ENCODE data around the gene KARS1.

KARS1 gene

DNA sequence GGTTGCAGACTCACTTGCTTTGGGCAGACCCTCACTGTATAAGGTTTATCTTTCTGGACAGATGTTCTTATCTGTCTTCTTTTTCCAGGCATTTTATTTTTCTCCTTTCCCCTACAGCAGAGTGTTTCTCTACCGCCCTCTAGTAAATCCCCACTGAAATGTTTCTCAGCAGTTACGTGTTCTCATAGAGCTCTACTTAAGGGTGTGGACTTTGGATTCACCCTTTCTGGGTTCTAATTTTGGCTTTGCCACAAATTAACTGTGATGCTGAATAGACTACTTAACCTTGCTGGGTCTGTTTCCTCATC, 26.3 kb downstream of the KARS1 start:
- H3K27me3 ChIP-seq (ENCODE audit: control insufficient read depth in 1 of 2, insufficient read depth in 1 of 2, low read length in 2 of 2), result no peaks in the 10 kb centered on the region
- H3K18ac ChIP-seq (ENCODE audit: low read depth in 1 of 2, low read length in 2 of 2), result no peak overlapping the region
- no peak overlapping the region for H2AK5ac ChIP-seq (ENCODE audit: low read length, severe bottlenecking)
- H4K91ac ChIP-seq (ENCODE audit: low read length), result no peak overlapping the region
- WGBS, result 0% methylated on average over 1 of the region's 2 CpGs
- peaks cover 17% of the 10 kb centered on the region for H3K79me1 ChIP-seq (replicated peaks; ENCODE audit: low read length, poor library complexity, severe bottlenecking)
- no peak overlapping the region for H3K27ac ChIP-seq (ENCODE audit: low read length, poor library complexity, severe bottlenecking)
- no peak overlapping the region for H2BK15ac ChIP-seq (ENCODE audit: low read depth, poor library complexity, severe bottlenecking)
- H3K14ac ChIP-seq (ENCODE audit: low read length in 2 of 2), result no peak overlapping the region
- no peak overlapping the region for H2BK12ac ChIP-seq (ENCODE audit: low read length in 2 of 2)
- no peaks in the 10 kb centered on the region for H3K9me3 ChIP-seq (ENCODE audit: control insufficient read depth, low read length)
- H3K9ac ChIP-seq (ENCODE audit: low read length), result peak overlapping the region; percentile 95
- H3K4me2 ChIP-seq (ENCODE audit: low read length, poor library complexity, severe bottlenecking), result no peak overlapping the region
- no peak overlapping the region for H3K23ac ChIP-seq (ENCODE audit: low read length in 2 of 2)
- peaks cover 10% of the 10 kb centered on the region for H3K4me1 ChIP-seq (ENCODE audit: control insufficient read depth, insufficient read depth, low read depth, low read length)
- H2BK5ac ChIP-seq (ENCODE audit: low read depth, low read length, poor library complexity, severe bottlenecking), result no peak overlapping the region
- peaks cover 25 to 52% of the 10 kb centered on the region in 2 experiments for H3K36me3 ChIP-seq (ENCODE audit: control insufficient read depth in 1 of 2, insufficient read depth in 2 of 2, low read depth in 1 of 2, low read length in 2 of 2)
- H4K8ac ChIP-seq (ENCODE audit: low read length), result no peak overlapping the region
- DNase-seq, result peak; percentile 63
- no peak overlapping the region for H2AFZ ChIP-seq (ENCODE audit: low read depth, low read length)
- H3K4ac ChIP-seq (ENCODE audit: low read depth in 1 of 2, low read length in 2 of 2), result no peak overlapping the region
- no peak overlapping the region for H2BK120ac ChIP-seq (ENCODE audit: low read depth, low read length)
- peak overlapping the region in 1 of 2 experiments; percentile 93 for H3K4me3 ChIP-seq (ENCODE audit: insufficient read depth in 1 of 2, low read depth in 1 of 2, low read length in 2 of 2)

DNA sequence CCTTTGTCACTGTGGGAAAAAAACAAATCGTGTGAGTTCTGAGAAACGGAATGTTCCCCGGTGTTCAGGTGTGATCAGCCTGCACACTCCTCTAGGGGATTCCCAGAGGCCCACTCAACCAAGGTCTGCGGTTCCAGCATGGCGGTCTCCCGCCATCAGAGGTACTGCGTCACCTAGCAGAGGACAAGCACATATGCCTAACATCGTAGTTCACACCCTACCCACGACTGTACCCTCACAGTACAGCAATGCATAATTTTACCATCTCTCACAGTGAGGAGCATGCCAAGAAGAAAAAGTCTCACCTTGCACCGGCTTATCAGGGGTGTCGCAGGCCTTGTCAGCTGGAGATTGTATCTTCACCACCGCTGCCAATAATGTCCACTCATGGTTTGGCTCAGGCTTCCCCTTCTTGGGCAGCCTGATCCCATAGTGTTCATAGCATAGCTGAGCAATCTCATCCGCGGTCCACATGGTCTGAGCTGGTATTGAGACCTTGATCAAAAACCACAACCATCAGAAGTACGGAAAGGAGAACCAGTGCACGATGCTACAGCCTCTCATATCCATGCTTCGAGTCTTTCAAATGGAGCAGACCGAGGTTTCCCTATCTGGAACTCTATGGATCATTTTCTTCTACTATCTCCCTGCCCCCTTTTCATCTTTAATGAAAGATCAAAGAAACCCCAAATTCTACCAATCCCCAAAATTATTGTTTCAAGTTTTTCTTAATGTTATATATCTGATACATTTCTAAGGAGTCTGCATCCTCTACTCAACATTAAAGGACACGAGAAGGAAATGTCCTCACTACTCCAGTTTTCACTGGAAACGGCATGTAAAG, 26.9 kb downstream of the KARS1 start:
- Histone ChIP-seq H3K18ac (ENCODE audit: low read depth in 1 of 2, low read length in 2 of 2) (no peak overlapping the region), H2BK15ac (ENCODE audit: low read depth, poor library complexity, severe bottlenecking) (no peak overlapping the region), H2AK5ac (ENCODE audit: low read length, severe bottlenecking) (no peak overlapping the region), H3K4me3 (ENCODE audit: insufficient read depth in 1 of 2, low read depth in 1 of 2, low read length in 2 of 2) (no peak overlapping the region), H3K4me1 (ENCODE audit: control insufficient read depth, insufficient read depth, low read depth, low read length) (peaks cover 11% of the 10 kb centered on the region), H2BK12ac (ENCODE audit: low read length in 2 of 2) (no peak overlapping the region), H4K91ac (ENCODE audit: low read length) (no peak overlapping the region), H3K27ac (ENCODE audit: low read length, poor library complexity, severe bottlenecking) (no peak overlapping the region), H3K9ac (ENCODE audit: low read length) (peak overlapping the region; percentile 95), H3K14ac (ENCODE audit: low read length in 2 of 2) (no peak overlapping the region), H3K9me3 (ENCODE audit: control insufficient read depth, low read length) (no peaks in the 10 kb centered on the region), H2AFZ (ENCODE audit: low read depth, low read length) (no peak overlapping the region), H3K36me3 (ENCODE audit: control insufficient read depth in 1 of 2, insufficient read depth in 2 of 2, low read depth in 1 of 2, low read length in 2 of 2) (peaks cover 25 to 51% of the 10 kb centered on the region in 2 experiments), H3K4me2 (ENCODE audit: low read length, poor library complexity, severe bottlenecking) (no peak overlapping the region), H3K23ac (ENCODE audit: low read length in 2 of 2) (no peak overlapping the region), H3K79me1 (replicated peaks; ENCODE audit: low read length, poor library complexity, severe bottlenecking) (peaks cover 17% of the 10 kb centered on the region), H4K8ac (ENCODE audit: low read length) (peak overlapping the region; percentile 12), H2BK5ac (ENCODE audit: low read depth, low read length, poor library complexity, severe bottlenecking) (no peak overlapping the region), H3K27me3 (ENCODE audit: control insufficient read depth in 1 of 2, insufficient read depth in 1 of 2, low read length in 2 of 2) (no peaks in the 10 kb centered on the region), H3K4ac (ENCODE audit: low read depth in 1 of 2, low read length in 2 of 2) (no peak overlapping the region), H2BK120ac (ENCODE audit: low read depth, low read length) (no peak overlapping the region)
- DNase-seq, result no peak
- WGBS, result 96% methylated on average over 20 of the region's 20 CpGs

DNA sequence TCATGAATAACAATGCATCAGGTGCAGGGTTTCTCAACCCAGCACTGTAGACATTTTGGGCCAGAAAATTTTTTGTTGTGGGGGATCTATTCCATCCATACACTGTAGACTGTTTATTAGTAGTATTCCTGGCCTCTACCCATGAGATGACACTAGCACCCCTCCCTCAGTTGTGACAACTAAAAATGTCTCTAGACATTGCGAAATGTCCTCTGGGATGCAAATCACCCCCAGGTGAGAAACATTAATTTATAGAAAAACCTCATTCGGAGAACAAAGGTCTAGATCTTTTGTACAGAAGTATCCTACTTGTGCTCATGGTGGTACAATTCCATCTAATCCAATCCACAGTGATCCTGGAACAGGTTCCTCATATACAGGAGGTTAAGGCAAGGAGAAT, 28.7 kb downstream of the KARS1 start:
- Histone ChIP-seq H3K4me2 (ENCODE audit: low read length, poor library complexity, severe bottlenecking) (no peak overlapping the region), H3K4me3 (ENCODE audit: insufficient read depth in 1 of 2, low read depth in 1 of 2, low read length in 2 of 2) (no peak overlapping the region), H4K91ac (ENCODE audit: low read length) (no peak overlapping the region), H3K79me1 (replicated peaks; ENCODE audit: low read length, poor library complexity, severe bottlenecking) (peaks cover 17% of the 10 kb centered on the region), H3K9me3 (ENCODE audit: control insufficient read depth, low read length) (no peaks in the 10 kb centered on the region), H3K14ac (ENCODE audit: low read length in 2 of 2) (no peak overlapping the region), H3K23ac (ENCODE audit: low read length in 2 of 2) (no peak overlapping the region), H3K27ac (ENCODE audit: low read length, poor library complexity, severe bottlenecking) (no peak overlapping the region), H3K4ac (ENCODE audit: low read depth in 1 of 2, low read length in 2 of 2) (no peak overlapping the region), H4K8ac (ENCODE audit: low read length) (no peak overlapping the region), H3K18ac (ENCODE audit: low read depth in 1 of 2, low read length in 2 of 2) (no peak overlapping the region), H3K4me1 (ENCODE audit: control insufficient read depth, insufficient read depth, low read depth, low read length) (peaks cover 15% of the 10 kb centered on the region), H2BK120ac (ENCODE audit: low read depth, low read length) (no peak overlapping the region), H3K36me3 (ENCODE audit: control insufficient read depth in 1 of 2, insufficient read depth in 2 of 2, low read depth in 1 of 2, low read length in 2 of 2) (peaks cover 24 to 53% of the 10 kb centered on the region in 2 experiments), H3K9ac (ENCODE audit: low read length) (no peak overlapping the region), H3K27me3 (ENCODE audit: control insufficient read depth in 1 of 2, insufficient read depth in 1 of 2, low read length in 2 of 2) (no peaks in the 10 kb centered on the region), H2BK5ac (ENCODE audit: low read depth, low read length, poor library complexity, severe bottlenecking) (no peak overlapping the region), H2BK12ac (ENCODE audit: low read length in 2 of 2) (no peak overlapping the region), H2AK5ac (ENCODE audit: low read length, severe bottlenecking) (no peak overlapping the region), H2BK15ac (ENCODE audit: low read depth, poor library complexity, severe bottlenecking) (no peak overlapping the region), H2AFZ (ENCODE audit: low read depth, low read length) (no peak overlapping the region)
- no peak for DNase-seq
- WGBS, result 100% methylated on average over 2 of the region's 2 CpGs

DNA sequence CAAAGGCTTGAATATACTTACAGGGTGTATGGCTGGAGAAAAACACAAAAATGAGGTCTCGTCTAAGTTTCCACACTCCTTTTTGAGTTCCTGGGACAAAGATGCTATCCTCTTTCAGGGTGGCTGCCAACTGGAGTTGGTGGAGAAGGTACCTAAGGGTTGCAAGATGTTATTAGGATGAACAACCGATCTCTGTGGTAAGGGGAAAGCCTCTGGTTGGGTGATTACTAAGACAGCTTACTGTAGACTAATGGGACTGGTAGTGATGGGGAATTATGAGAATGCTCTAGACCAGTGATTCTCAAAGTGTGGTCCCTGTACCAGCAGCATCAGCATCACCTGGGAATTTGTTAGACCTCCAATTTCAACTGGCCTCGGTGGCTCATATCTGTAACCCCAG, 30.3 kb downstream of the KARS1 start:
- Histone ChIP-seq H4K91ac (ENCODE audit: low read length) (no peak overlapping the region), H3K9ac (ENCODE audit: low read length) (no peak overlapping the region), H3K9me3 (ENCODE audit: control insufficient read depth, low read length) (no peaks in the 10 kb centered on the region), H4K8ac (ENCODE audit: low read length) (no peak overlapping the region), H3K79me1 (replicated peaks; ENCODE audit: low read length, poor library complexity, severe bottlenecking) (peaks cover 25% of the 10 kb centered on the region), H2AK5ac (ENCODE audit: low read length, severe bottlenecking) (no peak overlapping the region), H3K4ac (ENCODE audit: low read depth in 1 of 2, low read length in 2 of 2) (no peak overlapping the region), H3K23ac (ENCODE audit: low read length in 2 of 2) (no peak overlapping the region), H3K4me2 (ENCODE audit: low read length, poor library complexity, severe bottlenecking) (no peak overlapping the region), H2BK120ac (ENCODE audit: low read depth, low read length) (no peak overlapping the region), H2BK12ac (ENCODE audit: low read length in 2 of 2) (no peak overlapping the region), H3K4me1 (ENCODE audit: control insufficient read depth, insufficient read depth, low read depth, low read length) (peaks cover 14% of the 10 kb centered on the region), H3K14ac (ENCODE audit: low read length in 2 of 2) (no peak overlapping the region), H3K27ac (ENCODE audit: low read length, poor library complexity, severe bottlenecking) (no peak overlapping the region), H3K36me3 (ENCODE audit: control insufficient read depth in 1 of 2, insufficient read depth in 2 of 2, low read depth in 1 of 2, low read length in 2 of 2) (peaks cover 36 to 69% of the 10 kb centered on the region in 2 experiments), H3K4me3 (ENCODE audit: insufficient read depth in 1 of 2, low read depth in 1 of 2, low read length in 2 of 2) (no peak overlapping the region), H2AFZ (ENCODE audit: low read depth, low read length) (no peak overlapping the region), H2BK5ac (ENCODE audit: low read depth, low read length, poor library complexity, severe bottlenecking) (no peak overlapping the region), H2BK15ac (ENCODE audit: low read depth, poor library complexity, severe bottlenecking) (no peak overlapping the region), H3K18ac (ENCODE audit: low read depth in 1 of 2, low read length in 2 of 2) (no peak overlapping the region), H3K27me3 (ENCODE audit: control insufficient read depth in 1 of 2, insufficient read depth in 1 of 2, low read length in 2 of 2) (no peaks in the 10 kb centered on the region)
- WGBS, result over 99% methylated on average over 3 of the region's 3 CpGs
- no peak for DNase-seq
